Dermis microvascular lymphatic vessel endothelial cell (primary cell): ENCODE measurements around the gene SCP2D1. TPM values are rescaled to one million over a fixed set of nuclear protein-coding genes. Genes with fewer than 3 reads are reported as not detected.
"Not testable (repeated sequence)": the region's sequence is repeated elsewhere in the genome, so short reads cannot be mapped to it uniquely, and the experiment has no call there.

ENCODE experiments used
- DNase-seq, 2 donors: peaks; one replicate each; pipeline versions ENCODE4 v3.0.0 to v3.0.0-alpha.2; 2010; ENCODE audit warnings: low read depth in 2 of 2
- total RNA-seq: library from RNA; depleted of rRNA; stranded (reverse); fragments of >200 nt; gene quantifications from 2 replicates; pipeline ENCODE4 v1.2.1, GENCODE V29; 2014

The SCP2D1 gene
- not detected in 2 replicates for total RNA-seq

GRCh38 chr20:18813483-18813882 is at the start of gene SCP2D1:
Gene SCP2D1, plus strand, starts transcription at chr20:18813783. Its CDS starts 33 bp downstream, at chr20:18813816.
- DNase-seq, result no peak

DNA sequence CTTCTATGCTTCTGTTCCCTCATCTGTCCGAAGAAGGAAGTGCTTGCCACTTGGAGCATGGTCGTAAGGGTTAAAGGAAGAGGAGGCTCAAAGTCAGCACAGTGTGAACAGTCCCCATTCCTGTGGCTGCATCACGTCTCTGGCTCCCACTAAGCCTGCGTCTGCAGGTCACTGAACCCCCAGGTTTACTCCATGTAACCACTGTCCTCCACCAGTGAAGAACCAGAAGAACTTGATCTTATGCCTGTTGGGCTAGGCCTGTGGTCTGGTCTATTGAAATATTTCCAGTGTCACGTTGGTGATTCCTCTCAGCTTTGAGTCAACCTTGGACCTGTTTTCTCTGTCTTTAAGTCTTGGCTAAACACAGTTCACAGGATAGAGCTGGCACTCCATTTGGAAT is 45.9 kb upstream of the SCP2D1 start:
- no peak for DNase-seq

DNA sequence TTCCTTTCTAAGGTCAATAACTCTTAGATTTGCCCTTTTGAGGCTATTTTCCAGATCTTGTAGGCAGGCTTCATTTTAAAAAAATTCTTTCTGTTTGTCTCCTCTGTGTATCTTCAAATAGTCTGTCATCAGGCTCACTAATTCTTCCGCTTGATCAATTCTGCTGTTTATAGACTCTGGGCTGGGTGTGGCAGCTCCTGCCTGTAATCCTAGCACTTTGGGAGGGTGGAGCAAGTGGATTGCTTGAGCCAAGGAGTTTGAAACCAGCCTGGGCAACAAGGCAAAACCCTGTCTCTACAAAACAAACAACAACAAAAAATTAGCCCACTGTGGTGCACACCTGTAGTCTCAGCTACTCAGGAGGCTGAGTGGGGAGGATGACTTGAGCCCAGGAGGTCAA is 40.0 kb upstream of the SCP2D1 start:
- no peak for DNase-seq

GRCh38 chr20:18774207-18774606 is 39.4 kb upstream of the SCP2D1 start:
- DNase-seq, result no peak

- no peak for DNase-seq
Observed at GRCh38 chr20:18775633-18776032, 38.0 kb upstream of the SCP2D1 start.

- no peak for DNase-seq
Observed at GRCh38 chr20:18778690-18779392, 34.7 kb upstream of the SCP2D1 start.

- DNase-seq, result no peak
Observed at GRCh38 chr20:18780385-18781130, 33.0 kb upstream of the SCP2D1 start.

DNA sequence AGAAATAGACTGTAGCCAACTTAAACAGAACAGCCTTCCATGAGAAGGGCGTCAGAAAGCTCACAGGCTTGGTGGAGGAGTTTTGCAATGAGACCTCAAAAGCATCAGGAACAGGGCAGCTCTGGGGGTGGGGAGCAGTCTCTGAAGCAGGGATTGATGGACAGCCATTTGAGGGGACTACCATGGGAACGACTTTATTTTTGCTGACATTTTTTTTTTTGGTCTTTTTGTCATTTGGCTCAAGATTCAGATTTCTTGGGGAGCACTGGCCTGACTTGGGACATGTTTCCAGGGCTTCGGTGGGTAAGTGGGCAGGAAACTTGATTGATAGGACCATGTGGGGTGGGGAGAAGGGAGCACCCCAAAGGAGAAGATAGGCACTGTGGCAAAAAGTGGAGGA is 32.1 kb upstream of the SCP2D1 start:
- no peak for DNase-seq

GRCh38 chr20:18783385-18783959 is 30.1 kb upstream of the SCP2D1 start:
- no peak for DNase-seq

DNA sequence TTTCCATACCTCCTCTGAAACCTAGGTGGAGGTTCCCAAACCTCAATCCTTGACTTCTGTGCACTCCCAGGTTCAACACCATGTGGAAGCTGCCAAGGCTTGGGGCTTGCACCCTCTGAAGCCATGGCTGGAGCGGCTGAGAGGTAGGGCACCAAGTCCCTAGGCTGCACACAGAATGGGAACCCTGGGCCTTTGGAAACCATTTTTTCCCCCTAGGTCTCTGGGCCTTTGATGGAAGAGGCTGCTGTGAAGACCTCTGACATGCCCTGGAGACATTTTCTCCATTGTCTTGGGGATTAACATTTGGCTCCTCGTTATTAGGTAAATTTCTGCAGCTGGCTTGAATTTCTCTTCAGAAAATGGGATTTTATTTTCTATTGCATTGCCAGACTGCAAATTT is 26.5 kb upstream of the SCP2D1 start:
- not testable (repeated sequence) for DNase-seq

DNA sequence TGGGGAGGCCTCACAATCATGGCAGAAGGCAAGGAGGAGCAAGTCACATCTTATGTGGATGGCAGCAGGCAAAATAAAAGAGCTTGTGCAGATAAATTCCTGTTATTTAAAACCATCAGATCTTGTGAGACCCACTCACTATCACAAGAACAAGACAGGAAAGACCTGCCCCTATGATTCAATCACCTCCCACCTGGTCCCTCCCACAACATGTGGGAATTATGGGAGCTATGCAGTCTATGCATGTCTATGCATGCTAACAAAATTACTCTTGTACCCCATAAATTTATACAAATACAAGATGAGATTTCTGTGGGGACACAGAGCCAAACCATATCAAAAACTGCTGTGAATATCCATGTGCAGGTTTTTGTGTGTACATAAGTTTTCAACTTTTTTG is 25.6 kb upstream of the SCP2D1 start:
- DNase-seq, result no peak

DNA sequence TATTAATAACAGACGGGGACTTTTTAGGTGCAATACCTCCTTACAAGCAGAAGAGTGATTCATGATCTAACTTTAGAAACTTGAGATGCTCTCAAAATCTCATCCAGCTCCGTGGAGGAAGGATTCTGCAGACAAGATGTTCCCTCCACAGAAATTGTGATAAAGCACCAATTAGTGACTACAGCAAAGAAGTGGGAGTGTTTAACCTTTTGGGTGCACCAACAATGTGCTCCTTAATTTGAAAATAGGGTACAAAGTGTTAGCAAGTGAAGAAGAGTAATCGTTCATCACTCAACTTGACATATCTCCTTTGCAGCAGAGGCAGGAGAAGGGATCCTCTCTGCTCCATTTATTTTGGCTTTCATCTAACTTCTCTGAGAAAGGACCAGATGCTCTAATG is 22.8 kb upstream of the SCP2D1 start:
- no peak for DNase-seq

GRCh38 chr20:18793625-18794427 is 19.8 kb upstream of the SCP2D1 start:
- peak; percentile 86 to 91 for DNase-seq

DNA sequence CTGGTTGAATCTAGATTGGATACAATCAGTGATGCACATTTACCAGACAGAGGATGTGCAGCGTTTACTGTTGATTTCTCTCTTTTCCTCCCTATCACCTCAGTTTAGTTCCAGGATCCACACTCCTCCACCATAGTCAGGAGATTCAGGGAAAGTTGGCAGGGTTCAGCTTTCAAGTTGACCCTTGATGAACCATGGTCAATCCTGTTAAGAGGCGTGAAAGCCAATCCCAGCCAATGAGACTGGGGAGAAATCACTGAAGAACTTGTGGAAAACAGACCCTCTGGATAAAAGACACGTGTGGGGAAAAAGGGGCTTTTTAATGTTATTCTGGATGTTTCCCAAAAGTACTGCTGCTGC is 19.2 kb upstream of the SCP2D1 start:
- no peak for DNase-seq

GRCh38 chr20:18795366-18795765 is 18.2 kb upstream of the SCP2D1 start:
- DNase-seq, result no peak

GRCh38 chr20:18796282-18796833 is 17.2 kb upstream of the SCP2D1 start:
- DNase-seq, result no peak

GRCh38 chr20:18801516-18801915 is 12.1 kb upstream of the SCP2D1 start:
- no peak for DNase-seq

DNA sequence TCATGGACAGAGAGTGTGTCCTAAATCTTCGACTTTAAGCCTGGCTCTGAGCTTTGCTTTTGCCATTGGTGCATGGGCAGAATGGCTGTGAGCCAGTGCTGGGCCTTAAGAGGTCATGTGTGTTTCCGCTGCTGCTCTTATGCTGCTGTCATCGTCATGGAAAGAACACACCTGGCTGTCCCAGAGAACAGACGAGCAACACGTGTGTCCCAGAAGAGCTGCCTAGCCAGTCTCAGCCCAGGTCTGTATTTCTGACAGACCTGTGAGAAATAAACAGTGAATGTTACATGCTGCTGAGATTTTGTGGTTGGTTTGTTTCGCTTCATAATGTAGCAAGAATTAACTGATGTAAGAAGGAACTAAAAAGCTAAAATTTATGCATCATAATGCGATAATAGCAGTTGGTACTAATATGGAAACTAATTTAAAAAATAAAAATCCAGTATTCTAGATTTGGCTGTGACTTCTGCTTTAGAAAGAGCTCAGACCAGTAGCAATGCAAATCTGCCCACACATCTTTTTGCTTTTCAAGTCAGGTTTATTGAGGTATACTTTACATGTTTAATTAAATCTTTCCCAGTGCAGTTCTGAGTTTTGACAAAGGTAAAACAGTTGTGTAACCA is 11.5 kb upstream of the SCP2D1 start:
- DNase-seq, result no peak

DNA sequence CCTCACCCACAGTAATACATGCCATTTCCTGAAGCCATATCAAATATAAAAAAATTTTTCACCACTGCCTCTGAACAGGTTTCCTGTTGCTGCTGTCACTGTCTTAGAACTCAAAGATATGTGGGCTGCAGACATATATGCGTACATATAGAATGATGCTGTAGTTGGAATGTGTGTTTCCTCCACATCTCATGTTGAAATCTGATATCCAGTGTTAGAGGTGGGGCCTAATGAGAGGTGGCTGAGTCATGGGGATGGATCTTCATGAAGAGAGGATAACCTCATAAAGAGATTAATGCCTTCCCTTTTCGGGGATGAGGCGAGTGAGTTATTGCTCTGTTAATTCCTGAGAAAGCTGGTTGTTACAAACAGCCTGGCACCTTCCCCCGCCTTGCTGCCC is 7.7 kb upstream of the SCP2D1 start:
- no peak for DNase-seq

GRCh38 chr20:18808712-18809111 is 4.9 kb upstream of the SCP2D1 start:
- DNase-seq, result no peak

GRCh38 chr20:18811186-18811585 is 2.4 kb upstream of the SCP2D1 start:
- no peak for DNase-seq
